ENCODE data around the gene MAML3.

MAML3 gene

DNA sequence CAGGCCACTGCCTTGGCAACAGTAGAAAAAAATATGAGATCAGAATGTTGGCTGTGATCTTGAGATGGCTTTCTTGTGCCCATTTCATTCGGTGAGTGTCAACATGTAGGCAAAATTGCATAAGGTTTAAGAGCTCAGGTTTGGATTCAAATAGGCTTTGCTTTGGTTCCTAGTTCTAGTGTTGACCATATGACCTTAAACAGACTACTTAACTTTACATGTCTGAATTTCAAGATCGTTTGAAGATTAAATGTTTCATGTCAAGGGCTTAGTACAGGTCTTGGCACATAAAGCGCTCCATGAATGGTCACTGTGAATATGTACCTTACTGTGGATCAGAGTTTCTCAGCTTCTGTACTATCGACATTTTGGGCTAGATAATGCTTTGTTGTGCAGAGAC is 284.2 kb downstream of the MAML3 start:
- H3K4me3 ChIP-seq (ENCODE audit: control insufficient read depth, low read depth, low read length): no peak overlapping the region
- no peak for DNase-seq (ENCODE audit: low read depth)
- TF ChIP-seq, protein P1, sequence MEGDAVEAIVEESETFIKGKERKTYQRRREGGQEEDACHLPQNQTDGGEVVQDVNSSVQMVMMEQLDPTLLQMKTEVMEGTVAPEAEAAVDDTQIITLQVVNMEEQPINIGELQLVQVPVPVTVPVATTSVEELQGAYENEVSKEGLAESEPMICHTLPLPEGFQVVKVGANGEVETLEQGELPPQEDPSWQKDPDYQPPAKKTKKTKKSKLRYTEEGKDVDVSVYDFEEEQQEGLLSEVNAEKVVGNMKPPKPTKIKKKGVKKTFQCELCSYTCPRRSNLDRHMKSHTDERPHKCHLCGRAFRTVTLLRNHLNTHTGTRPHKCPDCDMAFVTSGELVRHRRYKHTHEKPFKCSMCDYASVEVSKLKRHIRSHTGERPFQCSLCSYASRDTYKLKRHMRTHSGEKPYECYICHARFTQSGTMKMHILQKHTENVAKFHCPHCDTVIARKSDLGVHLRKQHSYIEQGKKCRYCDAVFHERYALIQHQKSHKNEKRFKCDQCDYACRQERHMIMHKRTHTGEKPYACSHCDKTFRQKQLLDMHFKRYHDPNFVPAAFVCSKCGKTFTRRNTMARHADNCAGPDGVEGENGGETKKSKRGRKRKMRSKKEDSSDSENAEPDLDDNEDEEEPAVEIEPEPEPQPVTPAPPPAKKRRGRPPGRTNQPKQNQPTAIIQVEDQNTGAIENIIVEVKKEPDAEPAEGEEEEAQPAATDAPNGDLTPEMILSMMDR (IDR thresholded peaks at IDR 0.05; ENCODE audit: control insufficient read depth, insufficient read depth, low read depth, low read length, missing control alignments): no peak

- no peak for DNase-seq (ENCODE audit: low read depth)
Observed at GRCh38 chr4:139866276-139866962, 287.6 kb downstream of the MAML3 start.

GRCh38 chr4:139865537-139865936 is 288.4 kb downstream of the MAML3 start:
- DNase-seq (ENCODE audit: low read depth): no peak
- H3K4me3 ChIP-seq (ENCODE audit: control insufficient read depth, low read depth, low read length): no peak overlapping the region
- TF ChIP-seq, protein P1 (IDR thresholded peaks at IDR 0.05; ENCODE audit: control insufficient read depth, insufficient read depth, low read depth, low read length, missing control alignments): no peak

More at GRCh38 chr4:139866276-139866962, 287.6 kb downstream of the MAML3 start:
- no peak overlapping the region for H3K4me3 ChIP-seq (ENCODE audit: control insufficient read depth, low read depth, low read length)
- TF ChIP-seq, protein P1 (IDR thresholded peaks at IDR 0.05; ENCODE audit: control insufficient read depth, insufficient read depth, low read depth, low read length, missing control alignments): no peak

DNA sequence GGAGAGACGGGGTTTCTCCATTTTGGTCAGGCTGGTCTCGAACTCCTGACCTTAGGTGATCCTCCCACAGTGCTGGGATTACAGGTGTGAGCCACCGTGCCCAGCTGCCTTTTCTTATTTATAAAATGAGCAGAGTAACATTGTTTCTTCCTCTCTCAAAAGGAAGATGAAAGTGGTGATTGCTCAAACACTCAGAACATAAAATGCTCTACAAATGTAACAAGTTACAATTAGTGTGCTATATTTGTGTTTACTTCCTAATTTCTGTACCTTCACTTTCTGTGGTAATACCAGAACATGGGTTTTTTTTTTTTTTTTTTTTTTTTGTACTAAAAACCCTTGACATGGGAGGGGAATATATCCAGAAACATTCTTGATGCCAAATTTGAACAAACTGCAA is 290.5 kb downstream of the MAML3 start:
- DNase-seq (ENCODE audit: low read depth): no peak
- TF ChIP-seq, protein P1 (IDR thresholded peaks at IDR 0.05; ENCODE audit: control insufficient read depth, insufficient read depth, low read depth, low read length, missing control alignments): no peak
- H3K4me3 ChIP-seq (ENCODE audit: control insufficient read depth, low read depth, low read length): no peak overlapping the region

GRCh38 chr4:139861471-139861870 is 292.5 kb downstream of the MAML3 start:
- TF ChIP-seq, protein P1 (IDR thresholded peaks at IDR 0.05; ENCODE audit: control insufficient read depth, insufficient read depth, low read depth, low read length, missing control alignments): no peak
- DNase-seq (ENCODE audit: low read depth): no peak
- no peak overlapping the region for H3K4me3 ChIP-seq (ENCODE audit: control insufficient read depth, low read depth, low read length)

- H3K4me3 ChIP-seq (ENCODE audit: control insufficient read depth, low read depth, low read length): no peak overlapping the region
- DNase-seq (ENCODE audit: low read depth): no peak
- TF ChIP-seq, protein P1 (IDR thresholded peaks at IDR 0.05; ENCODE audit: control insufficient read depth, insufficient read depth, low read depth, low read length, missing control alignments): no peak
Observed at GRCh38 chr4:139860435-139861024, 293.5 kb downstream of the MAML3 start.

Data from AG09309 (cell line).